PFSK-1 (cell line): ENCODE measurements around the gene APP.

Experiments used
- FOXP2 ChIP-seq: optimal IDR thresholded peaks from 2 replicates; pipeline ENCODE3; 2011; ENCODE audit warnings: borderline replicate concordance, control low read depth, inconsistent platforms; ENCODE audit not compliant: insufficient read depth; ENCODE audit errors: extremely low read length, extremely low read depth
- POLR2AphosphoS5 ChIP-seq: IDR thresholded peaks from 2 replicates; pipeline ENCODE4 v1.6.1; 2012; ENCODE audit warnings: low read depth, mild to moderate bottlenecking, control low read depth, low read length, moderate library complexity
- REST ChIP-seq, 2 experiments: IDR thresholded peaks; 2 replicates each; pipeline versions ENCODE4 v1.6.1 to v1.8.0; 2011 to 2012; ENCODE audit warnings: low read depth in 2 of 2, low read length in 2 of 2, control low read depth in 1 of 2, inconsistent platforms in 1 of 2, mild to moderate bottlenecking in 1 of 2, moderate library complexity in 1 of 2; ENCODE audit not compliant: insufficient read depth in 1 of 2
- SIN3A ChIP-seq: IDR thresholded peaks from 2 replicates; pipeline ENCODE4 v1.6.1; 2012; ENCODE audit warnings: mild to moderate bottlenecking, low read length, moderate library complexity, borderline replicate concordance; ENCODE audit not compliant: insufficient read depth
- TAF1 ChIP-seq: IDR thresholded peaks from 2 replicates; pipeline ENCODE4 v1.6.1; 2012; ENCODE audit warnings: low read length, control low read depth, borderline replicate concordance; ENCODE audit not compliant: insufficient read depth

Gene APP

GRCh38 chr21:25929856-25930520, 240.6 kb downstream of the APP start:
- no peak for TF ChIP-seq REST (IDR thresholded peaks at IDR 0.05; ENCODE audit: insufficient read depth in 1 of 2, low read depth in 2 of 2, low read length in 2 of 2)
- TF ChIP-seq FOXP2 = no peak
- no peak for TF ChIP-seq SIN3A
- no peak for TF ChIP-seq TAF1
- no peak for TF ChIP-seq POLR2AphosphoS5

GRCh38 chr21:25927195-25927880, 243.2 kb downstream of the APP start:
- TF ChIP-seq TAF1 = no peak
- TF ChIP-seq POLR2AphosphoS5 = no peak
- TF ChIP-seq REST (IDR thresholded peaks at IDR 0.05; ENCODE audit: insufficient read depth in 1 of 2, low read depth in 2 of 2, low read length in 2 of 2) = no peak
- no peak for TF ChIP-seq SIN3A
- TF ChIP-seq FOXP2 = no peak

- TF ChIP-seq POLR2AphosphoS5 = no peak
- no peak for TF ChIP-seq REST (IDR thresholded peaks at IDR 0.05; ENCODE audit: insufficient read depth in 1 of 2, low read depth in 2 of 2, low read length in 2 of 2)
- TF ChIP-seq TAF1 = no peak
- no peak for TF ChIP-seq SIN3A
- no peak for TF ChIP-seq FOXP2
These were observed 244.6 kb downstream of the APP start for GRCh38 chr21:25925936-25926335.

GRCh38 chr21:25925064-25925800, 245.3 kb downstream of the APP start:
- TF ChIP-seq FOXP2 = no peak
- TF ChIP-seq SIN3A = no peak
- no peak for TF ChIP-seq POLR2AphosphoS5
- no peak for TF ChIP-seq TAF1
- TF ChIP-seq REST (IDR thresholded peaks at IDR 0.05; ENCODE audit: insufficient read depth in 1 of 2, low read depth in 2 of 2, low read length in 2 of 2) = no peak
